Upper lobe of right lung (tissue), 1 donor: Measurements from ENCODE around the gene UQCC5. TPM values are rescaled to one million over a fixed set of nuclear protein-coding genes. Genes with fewer than 3 reads are reported as not detected.

ENCODE experiments used
- ATAC-seq: fragments of 200-7000 bp; cut with Tn5 transposase; one replicate; pipeline ENCODE4 v1.9.1; 2020; ENCODE audit warnings: mild to moderate bottlenecking, moderate library complexity
- DNase-seq: peaks from one replicate; pipeline ENCODE4 v3.0.0-alpha.2; 2020
- H3K27ac ChIP-seq: fragments of 200-600 bp; one replicate; pipeline ENCODE4 v1.8.0; 2022
- H3K27me3 ChIP-seq: fragments of 200-600 bp; one replicate; pipeline ENCODE4 v1.8.0; 2022; ENCODE audit warnings: mild to moderate bottlenecking
- H3K36me3 ChIP-seq: fragments of 200-600 bp; one replicate; pipeline ENCODE4 v1.8.0; 2022
- H3K4me1 ChIP-seq: fragments of 200-600 bp; one replicate; pipeline ENCODE4 v1.8.0; 2022
- H3K4me3 ChIP-seq: fragments of 200-600 bp; one replicate; pipeline ENCODE4 v1.8.0; 2022; ENCODE audit warnings: mild to moderate bottlenecking
- H3K9me3 ChIP-seq: fragments of 200-600 bp; one replicate; pipeline ENCODE4 v1.8.0; 2022
- intact Hi-C: fragments of 100-400 bp; cut with DNase I; formaldehyde crosslinking; loops from one replicate; pipeline ENCODE4 v1.11.0; 2022
- total RNA-seq: library from RNA; stranded (reverse); fragmentation: NEBNext Ultra II Directional; extraction: Animal tissue kit (Norgen Biotek cat#: 25700); gene quantifications from one replicate; pipeline ENCODE4 v1.2.1, GENCODE V29; 2021
- TF ChIP-seq, protein P1 (sequence below): fragments of 200-600 bp; IDR thresholded peaks from one replicate; pipeline ENCODE4 v1.8.0; 2022; ENCODE audit warnings: antibody characterized with exemption
- donor health status: DM: no; HTN: yes; CAD: no; lungs with severe emphysema.

UQCC5 gene
- total RNA-seq, 1 donor from 2014 or later: 16.6 TPM

GRCh38 chr3:52554026-52554755, 17.8 kb downstream of the UQCC5 start:
- ATAC-seq: no peak
- Histone ChIP-seq H3K27me3 (no peaks in the 10 kb centered on the region), H3K4me1 (no peaks in the 10 kb centered on the region), H3K36me3 (peaks cover 93% of the 10 kb centered on the region), H3K27ac (no peak overlapping the region), H3K9me3 (no peaks in the 10 kb centered on the region), H3K4me3 (no peak overlapping the region)
- TF ChIP-seq, protein P1, sequence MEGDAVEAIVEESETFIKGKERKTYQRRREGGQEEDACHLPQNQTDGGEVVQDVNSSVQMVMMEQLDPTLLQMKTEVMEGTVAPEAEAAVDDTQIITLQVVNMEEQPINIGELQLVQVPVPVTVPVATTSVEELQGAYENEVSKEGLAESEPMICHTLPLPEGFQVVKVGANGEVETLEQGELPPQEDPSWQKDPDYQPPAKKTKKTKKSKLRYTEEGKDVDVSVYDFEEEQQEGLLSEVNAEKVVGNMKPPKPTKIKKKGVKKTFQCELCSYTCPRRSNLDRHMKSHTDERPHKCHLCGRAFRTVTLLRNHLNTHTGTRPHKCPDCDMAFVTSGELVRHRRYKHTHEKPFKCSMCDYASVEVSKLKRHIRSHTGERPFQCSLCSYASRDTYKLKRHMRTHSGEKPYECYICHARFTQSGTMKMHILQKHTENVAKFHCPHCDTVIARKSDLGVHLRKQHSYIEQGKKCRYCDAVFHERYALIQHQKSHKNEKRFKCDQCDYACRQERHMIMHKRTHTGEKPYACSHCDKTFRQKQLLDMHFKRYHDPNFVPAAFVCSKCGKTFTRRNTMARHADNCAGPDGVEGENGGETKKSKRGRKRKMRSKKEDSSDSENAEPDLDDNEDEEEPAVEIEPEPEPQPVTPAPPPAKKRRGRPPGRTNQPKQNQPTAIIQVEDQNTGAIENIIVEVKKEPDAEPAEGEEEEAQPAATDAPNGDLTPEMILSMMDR: no peak
- intact Hi-C loops: no loop called here
- no peak for DNase-seq

DNA sequence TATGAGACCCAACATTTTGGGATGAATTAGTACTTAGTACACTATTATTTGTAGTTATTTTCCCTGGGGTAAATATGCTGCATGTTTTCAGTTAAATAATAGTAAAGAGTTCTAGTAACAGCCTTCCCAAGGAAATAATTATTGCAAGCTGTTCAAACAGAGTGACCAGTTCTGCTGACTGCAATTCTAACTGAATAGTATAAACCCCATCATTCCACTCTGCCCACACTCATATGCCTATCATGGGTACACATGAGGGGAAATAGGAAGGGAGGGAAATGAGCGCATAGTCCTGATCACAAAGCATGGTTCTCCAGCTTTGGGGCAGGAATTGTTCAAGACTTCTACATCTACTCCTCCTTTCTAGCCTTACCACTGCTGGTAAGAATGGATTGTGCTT, 18.7 kb downstream of the UQCC5 start:
- Histone ChIP-seq H3K27me3 (no peaks in the 10 kb centered on the region), H3K4me1 (no peaks in the 10 kb centered on the region), H3K36me3 (peaks cover 93% of the 10 kb centered on the region), H3K27ac (no peak overlapping the region), H3K4me3 (no peak overlapping the region), H3K9me3 (no peaks in the 10 kb centered on the region)
- TF ChIP-seq, protein P1: no peak
- intact Hi-C loops: no loop called here
- no peak for ATAC-seq
- no peak for DNase-seq

GRCh38 chr3:52557011-52557960, 20.9 kb downstream of the UQCC5 start:
- H3K27ac ChIP-seq: no peak overlapping the region
- intact Hi-C loops: no loop called here
- H3K4me3 ChIP-seq: no peak overlapping the region
- ATAC-seq: no peak
- peaks cover 91% of the 10 kb centered on the region for H3K36me3 ChIP-seq
- H3K9me3 ChIP-seq: no peaks in the 10 kb centered on the region
- no peaks in the 10 kb centered on the region for H3K4me1 ChIP-seq
- no peak for DNase-seq
- no peaks in the 10 kb centered on the region for H3K27me3 ChIP-seq
- TF ChIP-seq, protein P1: no peak

GRCh38 chr3:52558436-52558835, 22.0 kb downstream of the UQCC5 start:
- H3K27ac ChIP-seq: no peak overlapping the region
- H3K4me1 ChIP-seq: no peaks in the 10 kb centered on the region
- no peak overlapping the region for H3K4me3 ChIP-seq
- DNase-seq (no peak), ATAC-seq (no peak)
- TF ChIP-seq, protein P1: no peak
- H3K9me3 ChIP-seq: no peaks in the 10 kb centered on the region
- peaks cover 91% of the 10 kb centered on the region for H3K36me3 ChIP-seq
- no peaks in the 10 kb centered on the region for H3K27me3 ChIP-seq
- intact Hi-C loops: no loop called here

GRCh38 chr3:52561028-52561747, 24.8 kb downstream of the UQCC5 start:
- Histone ChIP-seq H3K27ac (no peak overlapping the region), H3K27me3 (no peaks in the 10 kb centered on the region), H3K36me3 (peaks cover 82% of the 10 kb centered on the region), H3K4me3 (no peak overlapping the region), H3K9me3 (no peaks in the 10 kb centered on the region), H3K4me1 (no peaks in the 10 kb centered on the region)
- DNase-seq: no peak
- intact Hi-C loops: no loop called here
- ATAC-seq: no peak
- TF ChIP-seq, protein P1: no peak
